HCT116 (cell line): ENCODE results near the gene SPRING1. TPM values are rescaled to one million over a fixed set of nuclear protein-coding genes. Genes with fewer than 3 reads are reported as not detected.

Experiments used
- ATAC-seq: fragments of 200-7000 bp; cut with Tn5 transposase; 2 replicates; pipeline ENCODE4 v1.9.1; 2020; ENCODE audit warnings: mild to moderate bottlenecking, moderate library complexity
- BruUV-seq: library from RNA; stranded (reverse); fragments of 400-500 nt; replicated peaks from 2 replicates; lab custom pipeline; 2021; lab: Mats Ljungman, UMichigan
- CTCF ChIA-PET: fragments of 300-600 bp; sonication (Branson Sonifier 250); formaldehyde crosslinking; loops from one replicate; lab custom pipeline; 2021; ENCODE audit warnings: antibody characterized with exemption; lab: Charles Lee
- POLR2A ChIA-PET: fragments of 300-600, 350-600 bp; sonication (Branson Sonifier 250); formaldehyde crosslinking; loops from one replicate; lab custom pipeline; 2021; ENCODE audit warnings: antibody characterized with exemption; lab: Charles Lee
- RAD21 ChIA-PET, 2 experiments: fragments of 300-600 bp; sonication (Branson Sonifier 250); formaldehyde crosslinking; loops; one replicate each; lab custom pipeline; 2023; ENCODE audit warnings: low total read pairs in 2 of 2; ENCODE audit not compliant: uncharacterized antibody in 2 of 2, unreplicated experiment in 2 of 2, low non-redundant PET in 1 of 2; lab: Charles Lee
- DNase-seq: peaks from one replicate; pipeline ENCODE4 v3.0.0-alpha.2; 2010; ENCODE audit warnings: low read depth, low spot score
- H2AFZ ChIP-seq: fragments of 200-600 bp; shearing (Covaris generic), sonication (generic); 2 replicates; pipeline ENCODE4 v1.6.1; 2017; ENCODE audit warnings: low read depth, mixed run types, mixed read lengths, antibody characterized with exemption, low read length; ENCODE audit not compliant: poor library complexity, severe bottlenecking
- H3K27ac ChIP-seq: 2 replicates; pipeline ENCODE4 v1.5.1; 2012; ENCODE audit warnings: low read depth, low read length
- H3K27me3 ChIP-seq: fragments of 200-600 bp; sonication (generic); 2 replicates; pipeline ENCODE4 v1.6.1; 2016; ENCODE audit warnings: mixed run types, low read length, mixed read lengths; ENCODE audit not compliant: insufficient read depth
- H3K36me3 ChIP-seq, 2 experiments: fragments of 200-500 bp in 1 of 2; fragments of 200-600 bp in 1 of 2; sonication (Bioruptor generic) in 1 of 2; sonication (generic) in 1 of 2; 2 replicates each; pipeline versions ENCODE4 v1.5.1 to v1.6.1; 2014 to 2016; ENCODE audit warnings: low read length in 2 of 2, inconsistent platforms in 1 of 2, mixed read lengths in 1 of 2, mixed run types in 1 of 2; ENCODE audit not compliant: insufficient read depth in 2 of 2, control insufficient read depth in 1 of 2
- H3K4me1 ChIP-seq, 2 experiments: fragments of 200-600 bp in 1 of 2; sonication (generic) in 1 of 2; 2 replicates each; pipeline versions ENCODE4 v1.5.1 to v1.6.1; 2012 to 2017; ENCODE audit warnings: low read length in 2 of 2, inconsistent platforms in 1 of 2, mild to moderate bottlenecking in 1 of 2, mixed read lengths in 1 of 2, mixed run types in 1 of 2, moderate library complexity in 1 of 2; ENCODE audit not compliant: insufficient read depth in 2 of 2, control insufficient read depth in 1 of 2
- H3K4me2 ChIP-seq: fragments of 200-600 bp; sonication (generic); 2 replicates; pipeline ENCODE4 v1.6.1; 2017; ENCODE audit warnings: mixed run types, low read length, mixed read lengths
- H3K4me3 ChIP-seq, 2 experiments: fragments of 200-600 bp in 1 of 2; sonication (generic) in 1 of 2; replicated peaks in 1 of 2; 2 replicates each; pipeline ENCODE4 v1.5.1; 2011 to 2016; ENCODE audit warnings: low read length in 2 of 2, control low read depth in 1 of 2, low read depth in 1 of 2, mild to moderate bottlenecking in 1 of 2, mixed read lengths in 1 of 2, mixed run types in 1 of 2
- H3K79me2 ChIP-seq: fragments of 200-600 bp; sonication (generic); 2 replicates; pipeline ENCODE4 v1.6.1; 2017; ENCODE audit warnings: mild to moderate bottlenecking, mixed run types, low read length, moderate library complexity, mixed read lengths; ENCODE audit not compliant: insufficient read depth
- H3K9ac ChIP-seq: fragments of 200-600 bp; sonication (generic); 2 replicates; pipeline ENCODE4 v1.6.1; 2016; ENCODE audit warnings: low read length, mixed read lengths
- H3K9me2 ChIP-seq: fragments of 200-600 bp; sonication (generic), shearing (Covaris generic); 2 replicates; pipeline ENCODE4 v1.6.1; 2017; ENCODE audit warnings: mixed run types, mild to moderate bottlenecking, moderate library complexity; ENCODE audit not compliant: insufficient read depth
- H3K9me3 ChIP-seq, 2 experiments: fragments of 200-500 bp in 1 of 2; fragments of 200-600 bp in 1 of 2; sonication (Bioruptor generic) in 1 of 2; sonication (generic) in 1 of 2; 2 replicates each; pipeline ENCODE4 v1.6.1; 2014 to 2017; ENCODE audit warnings: low read length in 2 of 2, mixed read lengths in 2 of 2, inconsistent platforms in 1 of 2, low read depth in 1 of 2, mild to moderate bottlenecking in 1 of 2, mixed run types in 1 of 2, moderate library complexity in 1 of 2; ENCODE audit not compliant: control insufficient read depth in 1 of 2, insufficient read depth in 1 of 2
- H4K20me1 ChIP-seq: fragments of 200-600 bp; sonication (generic), shearing (Covaris generic); 2 replicates; pipeline ENCODE4 v1.6.1; 2017; ENCODE audit warnings: mixed run types, mild to moderate bottlenecking, moderate library complexity; ENCODE audit not compliant: insufficient read depth
- ATF3 ChIP-seq: IDR thresholded peaks from 2 replicates; pipeline ENCODE4 v1.6.1; 2012
- CBX3 ChIP-seq: IDR thresholded peaks from 2 replicates; pipeline ENCODE4 v1.6.1; 2012; ENCODE audit warnings: low read depth
- CEBPB ChIP-seq: IDR thresholded peaks from 2 replicates; pipeline ENCODE4 v1.6.1; 2012; ENCODE audit warnings: low read depth
- CTCF ChIP-seq, 3 experiments: fragments of 200-600 bp in 1 of 3; sonication (generic) in 1 of 3; IDR thresholded peaks in 2 of 3; conservative IDR thresholded peaks in 1 of 3; 2 replicates each; pipeline ENCODE4 v1.5.1; 2012 to 2017; ENCODE audit warnings: low read depth in 2 of 3, low read length in 2 of 3, antibody characterized with exemption in 1 of 3, borderline replicate concordance in 1 of 3, control low read depth in 1 of 3, mild to moderate bottlenecking in 1 of 3, mixed read lengths in 1 of 3, mixed run types in 1 of 3, moderate library complexity in 1 of 3; ENCODE audit not compliant: insufficient read depth in 1 of 3
- ELF1 ChIP-seq: IDR thresholded peaks from 2 replicates; pipeline ENCODE4 v1.6.1; 2012; ENCODE audit warnings: low read depth, borderline replicate concordance
- EZH2phosphoT487 ChIP-seq: fragments of 200-600 bp; IDR thresholded peaks from 2 replicates; pipeline ENCODE4 v1.6.1; 2018; ENCODE audit warnings: antibody characterized with exemption, borderline replicate concordance
- FOSL1 ChIP-seq: IDR thresholded peaks from 2 replicates; pipeline ENCODE4 v1.6.1; 2012; ENCODE audit warnings: low read depth
- MAX ChIP-seq: IDR thresholded peaks from 2 replicates; pipeline ENCODE4 v1.6.1; 2012
- POLR2A ChIP-seq: IDR thresholded peaks from 2 replicates; pipeline ENCODE4 v1.7.0; 2011; ENCODE audit warnings: borderline replicate concordance; ENCODE audit not compliant: insufficient read depth, insufficient read length; ENCODE audit errors: extremely low read depth
- POLR2AphosphoS5 ChIP-seq: IDR thresholded peaks from 2 replicates; pipeline ENCODE4 v1.6.1; 2011; ENCODE audit warnings: mild to moderate bottlenecking, low read depth, low read length, moderate library complexity
- REST ChIP-seq: IDR thresholded peaks from 2 replicates; pipeline ENCODE4 v1.6.1; 2012; ENCODE audit warnings: low read depth
- SIN3A ChIP-seq: IDR thresholded peaks from 2 replicates; pipeline ENCODE4 v1.6.1; 2012; ENCODE audit warnings: low read depth
- SP1 ChIP-seq: IDR thresholded peaks from 2 replicates; pipeline ENCODE4 v1.6.1; 2012; ENCODE audit warnings: low read depth
- SRF ChIP-seq: IDR thresholded peaks from 2 replicates; pipeline ENCODE4 v1.6.1; 2012; ENCODE audit warnings: low read depth
- TCF7L2 ChIP-seq: IDR thresholded peaks from 2 replicates; pipeline ENCODE4 v1.7.0; 2011; ENCODE audit warnings: borderline replicate concordance, inconsistent platforms; ENCODE audit not compliant: insufficient read depth, insufficient read length; ENCODE audit errors: extremely low read depth
- ZBTB33 ChIP-seq: IDR thresholded peaks from 2 replicates; pipeline ENCODE4 v1.6.1; 2011; ENCODE audit warnings: mild to moderate bottlenecking, low read length, moderate library complexity; ENCODE audit not compliant: insufficient replicate concordance; ENCODE audit errors: extremely low read depth
- ZFX ChIP-seq: fragments of 450-650 bp; IDR thresholded peaks from 2 replicates; pipeline ENCODE4 v1.6.1; 2017
- ZNF274 ChIP-seq: fragments of 200-500 bp; sonication (Bioruptor generic); IDR thresholded peaks from 2 replicates; pipeline ENCODE4 v1.6.1; 2014; ENCODE audit warnings: mild to moderate bottlenecking, low read depth, low read length, inconsistent platforms
- intact Hi-C: fragments of 100-400 bp; cut with micrococcal nuclease; formaldehyde crosslinking; loops from 2 replicates; pipeline ENCODE4 v1.10.0; 2022
- total RNA-seq: library from RNA; stranded (reverse); gene quantifications from one replicate; pipeline ENCODE4 v1.2.1, GENCODE V29; 2021; ENCODE audit not compliant: unreplicated experiment

SPRING1 gene
- total RNA-seq, 1 experiment from 2014 or later: 28.5 TPM

- Histone ChIP-seq H3K9me2 (no peaks in the 10 kb centered on the region), H3K4me3 (peak overlapping the region; percentile 75 to 76), H3K27ac (peak overlapping the region; percentile 67), H3K9ac (peak overlapping the region; percentile 61), H3K27me3 (no peaks in the 10 kb centered on the region), H2AFZ (peak overlapping the region; percentile 71), H3K9me3 (no peaks in the 10 kb centered on the region), H4K20me1 (no peaks in the 10 kb centered on the region), H3K4me2 (peak overlapping the region; percentile 75), H3K79me2 (peaks cover 14% of the 10 kb centered on the region; the same call in 1 of the 2 replicates), H3K4me1 (peaks cover 5 to 16% of the 10 kb centered on the region in 2 experiments; a peak in 2 of 4 replicates), H3K36me3 (no peaks in the 10 kb centered on the region; a peak in 1 of 4 replicates)
- intact Hi-C loops: no loop called here
- BruUV-seq: TSS peak; percentile 89
- ChIA-PET RAD21 (no interaction called here), CTCF (interaction anchor here (0.6 to 2.0 kb wide), 11 partner anchors 10 to 353 kb away, joined by 3 to 16 read pairs (median 4); no protein-coding TSS in a partner anchor), POLR2A (interaction anchor here (1.3 to 1.6 kb wide), 3 partner anchors 9 to 14 kb away, joined by 3 to 6 read pairs (median 3); no protein-coding TSS in a partner anchor)
- DNase-seq (peak; percentile 53), ATAC-seq (peak; percentile 85)
- TF ChIP-seq ELF1 (no peak), SRF (no peak), CTCF (IDR thresholded peaks at IDR 0.05 in 2 of 3, conservative IDR thresholded peaks at IDR 0.05 in 1 of 3; ENCODE audit: borderline replicate concordance in 1 of 3, insufficient read depth in 1 of 3, low read depth in 2 of 3, low read length in 2 of 3) (peak; percentile 16 to 43 (median 18); a peak in 2 of 6 replicates), ZNF274 (no peak), FOSL1 (no peak), POLR2A (no peak), POLR2AphosphoS5 (peak; percentile 78), TCF7L2 (no peak), ATF3 (no peak), MAX (peak; percentile 69), ZFX (peak; percentile 83), SIN3A (no peak), ZBTB33 (no peak), CEBPB (no peak), EZH2phosphoT487 (no peak), CBX3 (0 out of 2 replicates have a peak, but pooled peaks have one; percentile 60), REST (no peak), SP1 (no peak; the same call in 1 of the 2 replicates)
These were observed 22.1 kb upstream of the SPRING1 start for GRCh38 chr12:116759783-116760621.
